Tibial artery (tissue), 4 donors: ENCODE measurements around the gene TNIP1.
A peak's percentile ranks its signal among the peaks of the same experiment; 100 is the strongest.

Experiments
- DNase-seq, 2 donors: peaks; one replicate each; pipeline ENCODE4 v3.0.0-alpha.2; 2019
- H3K27ac ChIP-seq, 2 donors: fragments of 200-600 bp; sonication (generic) in 1 of 2; 1 replicate in 1 of 2; 2 replicates in 1 of 2; pipeline ENCODE4 v1.5.1; 2018 to 2019; ENCODE audit warnings: mild to moderate bottlenecking in 1 of 2
- H3K27me3 ChIP-seq, 2 donors: fragments of 200-600 bp; sonication (generic) in 1 of 2; one replicate each; pipeline versions ENCODE4 v1.5.1 to v1.6.0; 2016 to 2019
- H3K36me3 ChIP-seq, 3 donors: fragments of 200-600 bp; sonication (generic) in 2 of 3; one replicate each; pipeline ENCODE4 v1.5.1; 2016 to 2019; ENCODE audit warnings: mild to moderate bottlenecking in 2 of 3
- H3K4me1 ChIP-seq, 4 donors: fragments of 200-600 bp; sonication (generic) in 2 of 4; 1 replicate in 3 of 4; 2 replicates in 1 of 4; pipeline ENCODE4 v1.5.1; 2016 to 2019
- H3K4me3 ChIP-seq, 2 donors: fragments of 200-600 bp; sonication (generic) in 1 of 2; 1 replicate in 1 of 2; 2 replicates in 1 of 2; pipeline ENCODE4 v1.5.1; 2018 to 2019; ENCODE audit warnings: mild to moderate bottlenecking in 2 of 2
- H3K9me3 ChIP-seq, 3 donors: fragments of 200-600 bp; sonication (generic) in 1 of 3; one replicate each; pipeline ENCODE4 v1.5.1; 2016 to 2019
- intact Hi-C: fragments of 100-400 bp; cut with DNase I; formaldehyde crosslinking; loops from one replicate; pipeline ENCODE4 v1.15.0; 2023; ENCODE audit warnings: low total_unique reads
- TF ChIP-seq, protein P1 (sequence below), 2 experiments: fragments of 200-600 bp in 1 of 2; fragments of 450-650 bp in 1 of 2; IDR thresholded peaks; one replicate each; pipeline ENCODE4 v1.5.1; 2017 to 2019; ENCODE audit warnings: antibody characterized with exemption in 2 of 2, mild to moderate bottlenecking in 1 of 2, moderate library complexity in 1 of 2

TNIP1 gene

DNA sequence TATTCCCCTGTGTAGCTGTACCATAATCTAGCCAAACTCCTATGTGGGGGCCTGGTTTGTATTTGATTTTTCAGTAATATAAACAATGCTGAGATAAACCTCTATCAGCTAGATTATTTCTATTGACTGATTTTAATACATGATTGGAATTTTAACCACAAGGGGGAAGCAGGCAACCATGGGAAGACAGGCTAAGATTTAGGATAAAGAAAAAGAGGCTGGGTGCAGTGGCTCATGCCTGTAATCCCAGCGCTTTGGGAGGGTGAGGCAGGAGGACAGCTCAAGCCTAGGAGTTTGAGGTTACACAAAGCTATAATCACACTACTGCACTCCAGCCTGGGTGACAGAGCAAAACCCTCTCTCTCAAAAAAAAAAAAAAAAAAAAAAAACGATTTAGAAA is 78.6 kb downstream of the TNIP1 start:
- no peaks in the 10 kb centered on the region for H3K36me3 ChIP-seq
- no peaks in the 10 kb centered on the region for H3K9me3 ChIP-seq
- no peak overlapping the region for H3K4me3 ChIP-seq
- no peak overlapping the region for H3K27ac ChIP-seq
- intact Hi-C loops = loop anchor here (5.0 kb wide), 3 partner anchors 45 to 165 kb away; no protein-coding TSS in a partner anchor
- TF ChIP-seq, protein P1, sequence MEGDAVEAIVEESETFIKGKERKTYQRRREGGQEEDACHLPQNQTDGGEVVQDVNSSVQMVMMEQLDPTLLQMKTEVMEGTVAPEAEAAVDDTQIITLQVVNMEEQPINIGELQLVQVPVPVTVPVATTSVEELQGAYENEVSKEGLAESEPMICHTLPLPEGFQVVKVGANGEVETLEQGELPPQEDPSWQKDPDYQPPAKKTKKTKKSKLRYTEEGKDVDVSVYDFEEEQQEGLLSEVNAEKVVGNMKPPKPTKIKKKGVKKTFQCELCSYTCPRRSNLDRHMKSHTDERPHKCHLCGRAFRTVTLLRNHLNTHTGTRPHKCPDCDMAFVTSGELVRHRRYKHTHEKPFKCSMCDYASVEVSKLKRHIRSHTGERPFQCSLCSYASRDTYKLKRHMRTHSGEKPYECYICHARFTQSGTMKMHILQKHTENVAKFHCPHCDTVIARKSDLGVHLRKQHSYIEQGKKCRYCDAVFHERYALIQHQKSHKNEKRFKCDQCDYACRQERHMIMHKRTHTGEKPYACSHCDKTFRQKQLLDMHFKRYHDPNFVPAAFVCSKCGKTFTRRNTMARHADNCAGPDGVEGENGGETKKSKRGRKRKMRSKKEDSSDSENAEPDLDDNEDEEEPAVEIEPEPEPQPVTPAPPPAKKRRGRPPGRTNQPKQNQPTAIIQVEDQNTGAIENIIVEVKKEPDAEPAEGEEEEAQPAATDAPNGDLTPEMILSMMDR (IDR thresholded peaks at IDR 0.05) = peak; percentile 62 to 78
- no peaks in the 10 kb centered on the region for H3K27me3 ChIP-seq
- no peak for DNase-seq
- H3K4me1 ChIP-seq = peaks cover 0 to 40% (median 33%) of the 10 kb centered on the region in 4 donors

DNA sequence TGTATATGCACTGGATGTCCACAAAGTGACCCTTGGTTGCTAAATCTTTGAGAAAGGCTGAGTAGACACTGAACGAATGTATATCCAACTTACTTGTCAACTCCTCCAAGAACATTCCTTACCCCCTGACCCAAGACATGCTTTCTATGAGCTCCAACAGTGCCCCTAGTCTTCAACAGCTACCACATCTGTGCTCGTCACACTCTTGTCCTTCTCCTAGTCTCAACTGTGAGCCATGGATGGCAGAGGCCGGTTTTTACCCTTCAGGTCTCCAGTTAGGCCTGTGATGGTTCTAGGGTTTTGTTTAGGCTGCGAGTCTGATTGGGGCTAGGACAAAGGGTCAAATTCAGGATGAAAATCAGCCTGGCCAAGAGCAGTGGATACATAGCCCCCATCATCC is 79.4 kb downstream of the TNIP1 start:
- DNase-seq = no peak
- no peaks in the 10 kb centered on the region for H3K9me3 ChIP-seq
- intact Hi-C loops = loop anchor here (5.0 kb wide), 3 partner anchors 46 to 166 kb away; no protein-coding TSS in a partner anchor

DNA sequence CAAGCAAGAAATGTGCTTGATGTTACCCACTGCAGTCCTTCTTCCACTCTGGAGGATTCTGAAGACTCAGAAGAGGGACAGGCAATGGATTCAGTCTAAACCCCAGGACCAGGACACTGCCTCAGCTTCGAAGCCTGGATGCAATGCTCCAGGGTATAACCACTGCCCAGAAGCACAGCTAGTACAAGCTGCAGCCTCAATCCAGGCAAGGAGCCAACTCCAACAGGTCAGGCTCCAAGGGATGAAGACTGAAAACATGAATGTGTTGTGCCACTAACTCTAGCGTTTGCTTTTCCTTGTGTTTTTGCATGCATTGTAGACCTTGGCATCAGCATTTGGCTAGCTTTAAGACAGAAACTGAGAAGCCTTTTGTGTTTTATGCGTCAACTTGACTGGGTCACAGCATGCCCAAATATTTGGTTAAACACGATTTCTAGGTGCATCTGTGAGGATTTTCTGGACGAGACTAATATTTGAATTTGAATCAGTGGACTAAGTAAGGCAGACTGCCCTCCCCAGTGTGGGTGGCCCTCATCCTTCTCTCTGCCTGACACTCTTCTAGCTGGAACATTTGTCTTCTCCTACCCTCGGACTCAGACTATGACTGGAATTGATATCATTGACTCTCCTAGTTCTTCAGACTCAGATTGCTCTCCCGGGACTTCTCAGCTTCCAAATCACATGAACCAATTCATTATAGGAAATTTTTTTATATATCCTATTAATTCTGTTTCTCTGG is 81.0 kb downstream of the TNIP1 start:
- Histone ChIP-seq H3K4me1 (peaks cover 0 to 16% (median 13%) of the 10 kb centered on the region in 4 donors), H3K9me3 (no peaks in the 10 kb centered on the region), H3K27me3 (no peaks in the 10 kb centered on the region), H3K27ac (peak overlapping the region; percentile 37 to 57), H3K4me3 (no peak overlapping the region), H3K36me3 (no peaks in the 10 kb centered on the region)
- intact Hi-C loops = loop anchor here (5.0 kb wide), 3 partner anchors 47 to 167 kb away; no protein-coding TSS in a partner anchor
- peak; percentile 91 for DNase-seq
- TF ChIP-seq, protein P1 (IDR thresholded peaks at IDR 0.05) = no peak

More for the DNA sequence above, 79.4 kb downstream of the TNIP1 start:
- H3K27ac ChIP-seq = no peak overlapping the region
- H3K4me1 ChIP-seq = peaks cover 0 to 32% (median 25%) of the 10 kb centered on the region in 4 donors
- no peak overlapping the region for H3K4me3 ChIP-seq
- H3K27me3 ChIP-seq = no peaks in the 10 kb centered on the region
- H3K36me3 ChIP-seq = no peaks in the 10 kb centered on the region
- TF ChIP-seq, protein P1 (IDR thresholded peaks at IDR 0.05) = no peak

- intact Hi-C loops = no loop called here
- no peak for DNase-seq
- Histone ChIP-seq H3K4me3 (no peak overlapping the region), H3K9me3 (no peaks in the 10 kb centered on the region), H3K4me1 (no peaks in the 10 kb centered on the region), H3K27me3 (no peaks in the 10 kb centered on the region), H3K27ac (no peak overlapping the region), H3K36me3 (no peaks in the 10 kb centered on the region)
- TF ChIP-seq, protein P1 (IDR thresholded peaks at IDR 0.05) = no peak
Observed at GRCh38 chr5:150993826-150994412, 86.9 kb downstream of the TNIP1 start.

DNA sequence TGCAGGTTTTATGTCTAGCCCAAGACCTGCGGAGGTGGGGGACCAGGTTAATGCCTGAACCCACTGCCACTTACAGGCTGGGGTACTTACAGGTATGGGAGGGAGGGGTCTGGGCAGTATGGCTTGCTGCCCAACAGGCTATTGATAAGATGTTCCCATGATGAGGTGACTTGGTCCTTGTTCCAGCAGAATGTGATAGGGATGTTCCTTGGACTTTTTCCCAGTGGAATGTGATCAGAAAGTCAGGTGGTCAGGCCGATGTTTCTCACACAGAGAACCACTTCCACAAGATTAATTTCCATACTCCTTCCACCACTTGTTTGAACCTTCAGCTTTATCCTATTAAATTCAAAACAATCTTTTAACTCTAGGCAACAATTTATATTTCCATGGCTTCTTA is 87.4 kb downstream of the TNIP1 start:
- Histone ChIP-seq H3K27me3 (no peaks in the 10 kb centered on the region), H3K4me1 (no peaks in the 10 kb centered on the region), H3K9me3 (no peaks in the 10 kb centered on the region), H3K36me3 (no peaks in the 10 kb centered on the region), H3K4me3 (no peak overlapping the region), H3K27ac (no peak overlapping the region)
- intact Hi-C loops = no loop called here
- no peak for DNase-seq
- TF ChIP-seq, protein P1 (IDR thresholded peaks at IDR 0.05) = no peak
